ENCODE data around the gene PCBP3.

The PCBP3 gene

DNA sequence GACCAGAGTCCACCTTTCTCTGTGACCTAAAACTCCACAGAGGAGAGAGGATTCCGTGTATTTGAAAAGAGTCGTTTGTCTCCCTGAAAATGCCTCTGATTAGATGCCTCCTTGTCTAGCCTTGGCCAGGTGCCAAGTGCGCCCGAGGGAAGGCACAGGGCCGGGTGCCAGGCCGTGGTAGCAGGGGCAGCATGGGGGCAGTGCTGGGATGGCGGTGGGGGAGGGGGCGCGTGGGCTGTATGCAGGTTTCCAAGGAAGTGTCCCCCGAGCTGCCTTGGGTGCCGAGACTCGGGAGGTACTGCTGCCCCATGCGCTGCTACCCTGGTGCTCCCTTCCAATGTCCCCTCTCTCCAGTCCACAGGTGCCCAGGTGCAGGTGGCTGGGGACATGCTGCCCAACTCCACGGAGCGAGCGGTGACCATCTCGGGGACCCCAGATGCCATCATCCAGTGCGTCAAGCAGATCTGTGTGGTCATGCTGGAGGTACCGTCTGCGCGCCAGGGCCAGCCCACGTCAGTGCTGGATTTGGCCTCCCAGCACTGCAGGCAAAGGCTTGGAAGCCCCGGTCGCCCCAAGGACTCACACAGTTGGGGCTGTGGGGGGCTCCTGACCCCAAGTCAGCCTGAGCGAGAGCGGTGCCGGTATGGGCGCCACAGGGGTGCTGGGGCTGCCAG is 267.2 kb downstream of the PCBP3 start:
- H3K4me3 ChIP-seq (replicated peaks in 1 of 2; ENCODE audit: low read depth in 2 of 2, low read length in 2 of 2) = no peak overlapping the region
- TF ChIP-seq, protein P1, sequence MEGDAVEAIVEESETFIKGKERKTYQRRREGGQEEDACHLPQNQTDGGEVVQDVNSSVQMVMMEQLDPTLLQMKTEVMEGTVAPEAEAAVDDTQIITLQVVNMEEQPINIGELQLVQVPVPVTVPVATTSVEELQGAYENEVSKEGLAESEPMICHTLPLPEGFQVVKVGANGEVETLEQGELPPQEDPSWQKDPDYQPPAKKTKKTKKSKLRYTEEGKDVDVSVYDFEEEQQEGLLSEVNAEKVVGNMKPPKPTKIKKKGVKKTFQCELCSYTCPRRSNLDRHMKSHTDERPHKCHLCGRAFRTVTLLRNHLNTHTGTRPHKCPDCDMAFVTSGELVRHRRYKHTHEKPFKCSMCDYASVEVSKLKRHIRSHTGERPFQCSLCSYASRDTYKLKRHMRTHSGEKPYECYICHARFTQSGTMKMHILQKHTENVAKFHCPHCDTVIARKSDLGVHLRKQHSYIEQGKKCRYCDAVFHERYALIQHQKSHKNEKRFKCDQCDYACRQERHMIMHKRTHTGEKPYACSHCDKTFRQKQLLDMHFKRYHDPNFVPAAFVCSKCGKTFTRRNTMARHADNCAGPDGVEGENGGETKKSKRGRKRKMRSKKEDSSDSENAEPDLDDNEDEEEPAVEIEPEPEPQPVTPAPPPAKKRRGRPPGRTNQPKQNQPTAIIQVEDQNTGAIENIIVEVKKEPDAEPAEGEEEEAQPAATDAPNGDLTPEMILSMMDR (IDR thresholded peaks at IDR 0.05; ENCODE audit: low read depth, low read length) = no peak
- DNase-seq (ENCODE audit: low read depth in 2 of 2) = no peak

DNA sequence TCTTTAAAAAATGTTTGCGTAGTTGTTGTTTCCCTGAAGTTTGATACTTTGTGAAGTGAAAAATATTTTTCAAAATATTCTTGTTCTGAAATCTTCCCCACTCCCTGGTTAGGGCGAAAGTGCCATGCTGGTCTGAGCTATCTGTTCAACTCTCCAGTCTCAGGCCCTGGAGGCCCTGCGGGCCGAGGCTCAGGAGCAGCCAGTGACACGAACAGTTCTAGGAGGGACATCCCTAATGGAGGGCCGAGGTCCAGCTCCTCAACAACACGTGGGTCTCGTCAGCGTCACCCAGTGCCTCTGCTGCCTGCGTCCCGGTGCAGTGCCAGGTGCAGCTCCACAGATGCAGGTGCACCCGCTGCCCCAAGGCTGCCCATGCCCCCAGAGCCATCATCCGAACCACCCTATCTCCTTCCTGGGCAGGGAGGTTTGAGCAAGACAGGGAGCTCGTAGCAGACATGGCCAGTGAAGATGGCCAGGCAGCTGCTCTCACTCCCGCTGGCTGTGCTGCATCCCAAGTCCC is 268.3 kb downstream of the PCBP3 start:
- H3K4me3 ChIP-seq (replicated peaks in 1 of 2; ENCODE audit: low read depth in 2 of 2, low read length in 2 of 2) = no peak overlapping the region
- no peak for DNase-seq (ENCODE audit: low read depth in 2 of 2)
- TF ChIP-seq, protein P1 (IDR thresholded peaks at IDR 0.05; ENCODE audit: low read depth, low read length) = no peak

DNA sequence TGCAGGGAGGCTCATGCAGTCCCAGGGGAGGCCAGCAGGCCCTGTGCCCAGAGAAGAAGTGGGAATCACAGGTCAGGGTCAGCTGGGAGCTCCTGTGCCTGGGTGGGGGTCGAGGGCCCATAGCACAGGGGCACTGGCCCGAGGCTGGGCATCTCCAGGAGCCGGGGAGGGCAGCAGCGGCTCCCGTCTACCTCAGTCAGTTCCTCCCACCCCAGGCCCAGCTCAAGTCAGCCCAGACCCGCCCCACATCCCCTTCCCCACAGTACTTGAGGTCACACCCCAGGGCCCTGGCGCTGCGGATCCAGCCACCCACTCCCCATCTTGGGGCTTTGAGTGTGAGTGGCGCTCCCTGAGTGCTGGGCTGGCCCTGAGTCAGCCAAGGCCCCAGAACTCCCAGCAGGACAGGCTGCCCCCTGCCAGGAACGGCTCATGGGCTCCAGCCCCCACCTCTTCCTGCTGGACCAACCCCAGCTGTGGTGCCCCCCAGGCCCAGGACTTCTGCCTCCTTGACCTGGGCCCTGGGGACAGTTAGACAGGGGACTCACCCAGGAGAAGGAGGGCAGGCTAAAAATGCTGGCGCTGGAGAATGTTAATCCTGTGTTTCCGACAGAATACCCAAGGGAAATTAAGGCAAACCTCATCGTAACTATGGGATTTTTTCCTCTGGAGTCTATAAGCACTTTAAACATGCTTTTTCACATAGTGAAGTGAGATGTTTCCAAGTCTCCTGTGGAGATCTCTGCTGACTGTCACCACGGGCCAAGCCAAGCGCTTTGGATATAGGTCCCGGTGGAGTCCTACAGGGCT is 269.3 kb downstream of the PCBP3 start:
- TF ChIP-seq, protein P1 (IDR thresholded peaks at IDR 0.05; ENCODE audit: low read depth, low read length) = no peak
- no peak for DNase-seq (ENCODE audit: low read depth in 2 of 2)
- H3K4me3 ChIP-seq (replicated peaks in 1 of 2; ENCODE audit: low read depth in 2 of 2, low read length in 2 of 2) = no peak overlapping the region

DNA sequence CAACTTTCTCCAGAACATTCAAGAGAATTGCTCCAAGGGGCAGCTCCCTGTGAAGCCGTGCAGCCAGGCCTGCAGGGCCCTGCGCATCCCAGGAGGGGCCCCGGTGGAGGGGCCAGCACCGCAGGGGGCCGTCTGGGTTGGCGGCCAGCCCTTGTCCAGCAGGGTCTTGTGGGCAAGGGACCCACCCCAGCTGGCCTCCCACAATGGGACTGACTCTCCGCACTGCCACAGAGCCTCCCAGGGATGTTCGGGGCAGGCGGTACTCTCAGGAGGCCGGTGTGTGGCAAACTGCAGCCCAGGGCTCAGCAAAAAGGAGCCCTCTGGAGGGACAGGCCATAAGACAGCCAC is 269.9 kb downstream of the PCBP3 start:
- no peak for DNase-seq (ENCODE audit: low read depth in 2 of 2)
- no peak overlapping the region for H3K4me3 ChIP-seq (replicated peaks in 1 of 2; ENCODE audit: low read depth in 2 of 2, low read length in 2 of 2)
- TF ChIP-seq, protein P1 (IDR thresholded peaks at IDR 0.05; ENCODE audit: low read depth, low read length) = no peak

DNA sequence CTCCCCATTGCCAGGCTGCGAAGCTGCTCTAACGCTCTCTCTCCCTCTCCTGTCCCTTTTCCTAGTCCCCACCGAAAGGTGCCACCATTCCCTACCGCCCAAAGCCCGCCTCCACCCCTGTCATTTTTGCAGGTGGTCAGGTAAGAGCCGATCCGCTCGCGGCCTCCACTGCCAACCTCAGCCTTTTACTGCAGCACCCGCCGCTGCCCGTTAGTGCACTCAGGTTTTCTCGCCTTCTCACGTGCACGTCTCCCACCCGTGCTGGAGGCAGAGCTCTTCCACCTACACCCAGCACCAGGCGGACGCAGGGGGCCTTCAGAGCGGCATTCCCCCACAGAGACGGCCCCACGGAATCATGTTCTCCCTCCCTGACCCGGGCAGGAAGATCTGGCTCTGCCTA is 270.4 kb downstream of the PCBP3 start:
- DNase-seq (ENCODE audit: low read depth in 2 of 2) = no peak
- TF ChIP-seq, protein P1 (IDR thresholded peaks at IDR 0.05; ENCODE audit: low read depth, low read length) = no peak
- no peak overlapping the region for H3K4me3 ChIP-seq (replicated peaks in 1 of 2; ENCODE audit: low read depth in 2 of 2, low read length in 2 of 2)

DNA sequence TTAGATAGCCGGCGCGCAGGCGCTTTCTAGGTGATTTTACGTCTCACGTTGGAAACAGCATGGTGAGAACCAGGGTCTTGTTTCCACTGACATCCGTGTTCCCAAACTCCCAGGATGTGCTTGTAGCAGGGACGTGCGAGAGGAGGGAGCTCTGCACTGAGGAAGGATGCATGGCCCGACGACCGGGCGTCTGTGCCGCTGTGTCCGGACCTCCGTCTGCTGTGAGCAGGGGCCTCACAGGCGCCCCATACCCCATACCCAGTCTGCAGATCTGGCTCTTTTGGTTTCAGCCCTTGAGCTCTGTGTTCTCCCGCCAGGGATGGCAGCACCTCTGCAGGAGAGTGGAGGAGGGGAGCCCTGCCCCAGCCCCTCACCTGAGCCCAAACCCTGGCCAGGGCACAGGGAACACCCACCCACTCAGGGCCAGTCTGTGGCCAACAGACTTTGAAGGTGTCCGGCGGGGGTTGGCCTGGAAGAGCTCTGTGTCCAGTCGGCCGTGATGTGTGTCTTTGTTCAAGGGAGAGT is 270.9 kb downstream of the PCBP3 start:
- no peak overlapping the region for H3K4me3 ChIP-seq (replicated peaks in 1 of 2; ENCODE audit: low read depth in 2 of 2, low read length in 2 of 2)
- TF ChIP-seq, protein P1 (IDR thresholded peaks at IDR 0.05; ENCODE audit: low read depth, low read length) = no peak
- DNase-seq (ENCODE audit: low read depth in 2 of 2) = no peak

Data from cardiac fibroblast (primary cell).